HG03280 (cell line): ENCODE data around the gene MAP4.

ENCODE experiments used
- ATAC-seq: cut with Tn5 transposase; IDR thresholded peaks from one replicate; pipeline ENCODE4 v1.9.1; 2021; ENCODE audit warnings: mild to moderate bottlenecking, moderate library complexity; ENCODE audit not compliant: unreplicated experiment

MAP4 gene

GRCh38 chr3:47870702-47871260, 145.4 kb downstream of the MAP4 start:
- no peak for ATAC-seq

- ATAC-seq: no peak
These were observed 146.1 kb downstream of the MAP4 start for GRCh38 chr3:47870156-47870555.

GRCh38 chr3:47868306-47868705, 147.9 kb downstream of the MAP4 start:
- ATAC-seq: no peak

- ATAC-seq: no peak
These were observed 148.7 kb downstream of the MAP4 start for GRCh38 chr3:47867451-47868044.

- ATAC-seq: no peak
These were observed 151.0 kb downstream of the MAP4 start for GRCh38 chr3:47865192-47865591.

- no peak for ATAC-seq
These were observed 152.7 kb downstream of the MAP4 start for GRCh38 chr3:47863391-47864128.

- no peak for ATAC-seq
These were observed 156.1 kb downstream of the MAP4 start for GRCh38 chr3:47859956-47860605.

- ATAC-seq: no peak
These were observed 159.1 kb downstream of the MAP4 start for GRCh38 chr3:47857151-47857550.

- no peak for ATAC-seq
These were observed 159.5 kb downstream of the MAP4 start for GRCh38 chr3:47856669-47857068.

GRCh38 chr3:47855461-47856383, 160.5 kb downstream of the MAP4 start:
- ATAC-seq: no peak

GRCh38 chr3:47854720-47855455, 161.3 kb downstream of the MAP4 start:
- ATAC-seq: no peak

GRCh38 chr3:47854267-47854666, 161.9 kb downstream of the MAP4 start:
- ATAC-seq: no peak

- no peak for ATAC-seq
These were observed 163.3 kb downstream of the MAP4 start for GRCh38 chr3:47852604-47853602.

GRCh38 chr3:47851888-47852603, 164.2 kb downstream of the MAP4 start:
- ATAC-seq: no peak

- no peak for ATAC-seq
These were observed 165.4 kb downstream of the MAP4 start for GRCh38 chr3:47850564-47851410.

GRCh38 chr3:47849699-47850563, 166.3 kb downstream of the MAP4 start:
- ATAC-seq: no peak
